HCT116 (cell line): Measurements from ENCODE around the gene RYR3.

ENCODE experiments used
- CTCF ChIP-seq, 3 experiments: fragments of 200-600 bp in 1 of 3; sonication (generic) in 1 of 3; IDR thresholded peaks in 2 of 3; conservative IDR thresholded peaks in 1 of 3; 2 replicates each; pipeline ENCODE4 v1.5.1; 2012 to 2017; ENCODE audit warnings: low read depth in 2 of 3, low read length in 2 of 3, antibody characterized with exemption in 1 of 3, borderline replicate concordance in 1 of 3, control low read depth in 1 of 3, mild to moderate bottlenecking in 1 of 3, mixed read lengths in 1 of 3, mixed run types in 1 of 3, moderate library complexity in 1 of 3; ENCODE audit not compliant: insufficient read depth in 1 of 3
- EZH2 ChIP-seq: fragments of 200-600 bp; sonication (generic); IDR thresholded peaks from 2 replicates; pipeline ENCODE4 v1.6.1; 2017; ENCODE audit warnings: antibody characterized with exemption, mixed run types
- SRF ChIP-seq: IDR thresholded peaks from 2 replicates; pipeline ENCODE4 v1.6.1; 2012; ENCODE audit warnings: low read depth

- TF ChIP-seq CTCF (IDR thresholded peaks at IDR 0.05 in 2 of 3, conservative IDR thresholded peaks at IDR 0.05 in 1 of 3; ENCODE audit: borderline replicate concordance in 1 of 3, insufficient read depth in 1 of 3, low read depth in 2 of 3, low read length in 2 of 3) (no peak), SRF (no peak), EZH2 (no peak)
These were observed 524.4 kb downstream of the RYR3 start for GRCh38 chr15:33834892-33835743.
